NCI-H1105 (cell line): ENCODE data around the gene OXCT1.
"Not testable (repeated sequence)": the region's sequence is repeated elsewhere in the genome, so short reads cannot be mapped to it uniquely, and the experiment has no call there.

Source experiments
- DNase-seq: peaks from one replicate; lab custom pipeline; 2025; lab: John Stamatoyannopoulos, UW

The OXCT1 gene

GRCh38 chr5:41773799-41774198, 96.4 kb downstream of the OXCT1 start:
- DNase-seq: no peak

GRCh38 chr5:41772785-41773442, 97.3 kb downstream of the OXCT1 start:
- DNase-seq: no peak

- DNase-seq: peak; percentile 42
Observed at GRCh38 chr5:41772056-41772455, 98.2 kb downstream of the OXCT1 start.

GRCh38 chr5:41770799-41771198, 99.4 kb downstream of the OXCT1 start:
- no peak for DNase-seq

- no peak for DNase-seq
Observed at GRCh38 chr5:41768692-41769091, 101.5 kb downstream of the OXCT1 start.

- no peak for DNase-seq
Observed at GRCh38 chr5:41764650-41765049, 105.6 kb downstream of the OXCT1 start.

- no peak for DNase-seq
Observed at GRCh38 chr5:41763574-41763973, 106.7 kb downstream of the OXCT1 start.

- DNase-seq: no peak
Observed at GRCh38 chr5:41763081-41763480, 107.1 kb downstream of the OXCT1 start.

- no peak for DNase-seq
Observed at GRCh38 chr5:41762426-41762825, 107.8 kb downstream of the OXCT1 start.

GRCh38 chr5:41761663-41762062, 108.6 kb downstream of the OXCT1 start:
- DNase-seq: no peak

- DNase-seq: no peak
Observed at GRCh38 chr5:41755705-41756104, 114.5 kb downstream of the OXCT1 start.

GRCh38 chr5:41754857-41755256, 115.4 kb downstream of the OXCT1 start:
- DNase-seq: no peak

- no peak for DNase-seq
Observed at GRCh38 chr5:41751867-41752266, 118.4 kb downstream of the OXCT1 start.

- no peak for DNase-seq
Observed at GRCh38 chr5:41748631-41749030, 121.6 kb downstream of the OXCT1 start.

- no peak for DNase-seq
Observed at GRCh38 chr5:41747708-41748107, 122.5 kb downstream of the OXCT1 start.

GRCh38 chr5:41747301-41747700, 122.9 kb downstream of the OXCT1 start:
- peak; percentile 13 for DNase-seq

GRCh38 chr5:41742608-41743007, 127.6 kb downstream of the OXCT1 start:
- DNase-seq: not testable (repeated sequence)

GRCh38 chr5:41738710-41739354, 131.4 kb downstream of the OXCT1 start:
- no peak for DNase-seq

GRCh38 chr5:41736641-41737040, 133.6 kb downstream of the OXCT1 start:
- no peak for DNase-seq

- DNase-seq: no peak
Observed at GRCh38 chr5:41735213-41735612, 135.0 kb downstream of the OXCT1 start.

GRCh38 chr5:41729381-41729780, 140.8 kb downstream of the OXCT1 start:
- DNase-seq: not testable (repeated sequence)

GRCh38 chr5:41728281-41728680, 141.9 kb downstream of the OXCT1 start:
- no peak for DNase-seq

- no peak for DNase-seq
Observed at GRCh38 chr5:41722359-41722950, 147.8 kb downstream of the OXCT1 start.

- DNase-seq: no peak
Observed at GRCh38 chr5:41721516-41721915, 148.7 kb downstream of the OXCT1 start.
